Gastrocnemius medialis (tissue), 4 donors: ENCODE data around the gene GNG14. TPM values are rescaled to one million over a fixed set of nuclear protein-coding genes. Genes with fewer than 3 reads are reported as not detected.

ENCODE experiments used
- ATAC-seq, 2 donors: fragments of 150-250 bp; one replicate each; pipeline ENCODE4 v1.9.1; 2016
- DNase-seq, 2 donors: peaks; one replicate each; pipeline ENCODE4 v3.0.0-alpha.2; 2019
- H3K27ac ChIP-seq, 4 donors: fragments of 200-600 bp; sonication (generic); 1 replicate in 1 of 4; 2 replicates in 3 of 4; pipeline ENCODE4 v1.5.1; 2016 to 2018; ENCODE audit warnings: mild to moderate bottlenecking in 2 of 4, moderate library complexity in 1 of 4
- H3K27me3 ChIP-seq, 3 donors: fragments of 200-600 bp; sonication (generic) in 2 of 3; 1 replicate in 1 of 3; 2 replicates in 2 of 3; pipeline versions ENCODE4 v1.5.1 to v1.6.0; 2016 to 2019; ENCODE audit warnings: mild to moderate bottlenecking in 1 of 3, moderate library complexity in 1 of 3
- H3K36me3 ChIP-seq, 2 donors: fragments of 200-600 bp; sonication (generic) in 1 of 2; one replicate each; pipeline ENCODE4 v1.5.1; 2017 to 2018
- H3K4me1 ChIP-seq, 2 donors: fragments of 200-600 bp; sonication (generic) in 1 of 2; one replicate each; pipeline ENCODE4 v1.5.1; 2016 to 2017; ENCODE audit warnings: mild to moderate bottlenecking in 2 of 2
- H3K4me3 ChIP-seq, 4 donors: fragments of 200-600 bp; sonication (generic) in 3 of 4; 1 replicate in 1 of 4; 2 replicates in 3 of 4; pipeline ENCODE4 v1.5.1; 2016 to 2019; ENCODE audit warnings: mild to moderate bottlenecking in 2 of 4
- H3K9me3 ChIP-seq, 3 donors: fragments of 200-600 bp; sonication (generic) in 2 of 3; 1 replicate in 1 of 3; 2 replicates in 2 of 3; pipeline ENCODE4 v1.5.1; 2016 to 2019
- POLR2A ChIP-seq, 2 donors: fragments of 450-650 bp; IDR thresholded peaks; one replicate each; pipeline ENCODE4 v1.6.1; 2017; ENCODE audit warnings: antibody characterized with exemption in 2 of 2, mild to moderate bottlenecking in 2 of 2, moderate library complexity in 2 of 2
- in situ Hi-C, 4 donors: fragments of 200-750 bp; cut with MboI; loops; one replicate each; pipeline versions ENCODE4 v1.15.0 to v1.8.0; 2017; ENCODE audit warnings: low sequenced_read_pairs in 4 of 4
- intact Hi-C: fragments of 100-400 bp; cut with DNase I; formaldehyde crosslinking; loops from one replicate; pipeline ENCODE4 v1.15.1; 2023; ENCODE audit warnings: low total_unique reads
- total RNA-seq, 4 donors: library from RNA; depleted of rRNA; stranded (reverse); fragments of >200 nt; gene quantifications; one replicate each; pipeline versions ENCODE4 v1.1.0 to v1.2.3, GENCODE V29; 2016
- TF ChIP-seq, protein P1 (sequence below), 5 experiments: fragments of 450-650 bp in 3 of 5; fragments of 200-600 bp in 2 of 5; sonication (generic) in 2 of 5; IDR thresholded peaks in 4 of 5; conservative IDR thresholded peaks in 1 of 5; 1 replicate in 4 of 5; 2 replicates in 1 of 5; pipeline ENCODE4 v1.5.1; 2016 to 2019; ENCODE audit warnings: antibody characterized with exemption in 5 of 5, mild to moderate bottlenecking in 3 of 5, moderate library complexity in 3 of 5

GNG14 gene
- total RNA-seq, 4 donors from 2014 or later, result not detected

DNA sequence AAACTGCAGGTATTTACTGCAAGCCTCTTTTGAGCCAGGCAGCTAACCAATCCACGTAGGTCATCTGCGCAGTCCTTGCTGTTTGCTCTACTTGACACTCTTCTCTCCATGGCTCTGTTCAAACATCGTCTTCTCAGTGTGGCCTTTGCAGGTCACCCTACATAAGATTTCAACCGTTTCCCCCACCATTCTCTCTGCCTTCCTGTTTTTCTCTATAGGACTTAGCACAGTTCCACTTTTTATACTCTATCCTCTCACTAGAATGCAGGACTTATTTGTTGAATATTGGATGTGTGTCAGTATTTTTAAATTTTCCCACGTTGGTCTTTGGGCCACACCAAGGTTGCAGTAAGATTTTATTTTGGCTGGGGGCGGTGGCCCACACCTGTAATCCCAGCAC, 10.3 kb downstream of the GNG14 start:
- Histone ChIP-seq H3K9me3 (no peaks in the 10 kb centered on the region), H3K27ac (no peak overlapping the region), H3K27me3 (no peaks in the 10 kb centered on the region), H3K4me3 (no peak overlapping the region), H3K4me1 (peaks cover 9 to 16% of the 10 kb centered on the region in 2 donors), H3K36me3 (peaks cover 0 to 35% of the 10 kb centered on the region in 2 donors)
- in situ Hi-C loops, result no loop called here
- intact Hi-C loops, result no loop called here
- no peak for TF ChIP-seq POLR2A (IDR thresholded peaks at IDR 0.05)
- TF ChIP-seq, protein P1, sequence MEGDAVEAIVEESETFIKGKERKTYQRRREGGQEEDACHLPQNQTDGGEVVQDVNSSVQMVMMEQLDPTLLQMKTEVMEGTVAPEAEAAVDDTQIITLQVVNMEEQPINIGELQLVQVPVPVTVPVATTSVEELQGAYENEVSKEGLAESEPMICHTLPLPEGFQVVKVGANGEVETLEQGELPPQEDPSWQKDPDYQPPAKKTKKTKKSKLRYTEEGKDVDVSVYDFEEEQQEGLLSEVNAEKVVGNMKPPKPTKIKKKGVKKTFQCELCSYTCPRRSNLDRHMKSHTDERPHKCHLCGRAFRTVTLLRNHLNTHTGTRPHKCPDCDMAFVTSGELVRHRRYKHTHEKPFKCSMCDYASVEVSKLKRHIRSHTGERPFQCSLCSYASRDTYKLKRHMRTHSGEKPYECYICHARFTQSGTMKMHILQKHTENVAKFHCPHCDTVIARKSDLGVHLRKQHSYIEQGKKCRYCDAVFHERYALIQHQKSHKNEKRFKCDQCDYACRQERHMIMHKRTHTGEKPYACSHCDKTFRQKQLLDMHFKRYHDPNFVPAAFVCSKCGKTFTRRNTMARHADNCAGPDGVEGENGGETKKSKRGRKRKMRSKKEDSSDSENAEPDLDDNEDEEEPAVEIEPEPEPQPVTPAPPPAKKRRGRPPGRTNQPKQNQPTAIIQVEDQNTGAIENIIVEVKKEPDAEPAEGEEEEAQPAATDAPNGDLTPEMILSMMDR (IDR thresholded peaks at IDR 0.05 in 4 of 5, conservative IDR thresholded peaks at IDR 0.05 in 1 of 5), result no peak
- ATAC-seq, result no peak
- DNase-seq, result no peak

DNA sequence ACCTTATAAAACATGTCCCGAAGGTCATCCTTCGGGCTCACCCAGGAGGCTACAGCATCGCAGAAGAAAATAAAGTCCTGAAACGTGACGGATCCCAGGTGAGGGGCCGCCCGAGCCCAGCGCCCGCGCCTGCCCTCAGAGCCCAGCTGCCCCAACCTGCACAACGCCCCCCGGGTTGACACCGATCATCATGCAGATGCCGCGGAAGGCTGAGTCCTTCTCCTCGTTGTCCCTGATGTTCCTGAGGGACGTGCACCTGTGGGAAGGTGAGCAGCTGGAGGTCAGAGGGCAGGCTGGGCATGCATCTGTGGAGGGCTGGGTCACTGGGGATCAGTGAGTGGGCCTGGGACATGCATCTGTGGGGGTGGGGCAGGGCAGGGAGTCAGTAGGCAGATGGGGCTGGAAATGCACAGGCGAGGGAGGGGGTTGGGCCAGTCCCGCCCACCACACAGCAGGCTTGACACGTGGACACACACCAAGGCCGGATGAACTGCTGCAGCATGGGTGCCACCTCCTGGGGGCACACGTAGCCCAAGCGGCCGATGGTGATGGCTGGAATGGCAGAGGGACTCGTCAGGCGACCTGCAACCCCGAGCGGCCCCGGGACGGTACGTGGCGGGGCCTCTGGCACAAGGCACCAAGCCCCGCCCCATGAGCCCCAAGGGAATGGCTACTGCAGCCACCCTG, 13.9 kb downstream of the GNG14 start:
- no peak for ATAC-seq
- Histone ChIP-seq H3K9me3 (no peaks in the 10 kb centered on the region), H3K4me3 (no peak overlapping the region), H3K27ac (no peak overlapping the region), H3K27me3 (no peaks in the 10 kb centered on the region), H3K4me1 (peaks cover 0 to 6% of the 10 kb centered on the region in 2 donors), H3K36me3 (peaks cover 0 to 71% of the 10 kb centered on the region in 2 donors)
- intact Hi-C loops (no loop called here), in situ Hi-C loops (no loop called here)
- no peak for DNase-seq
- no peak for TF ChIP-seq POLR2A (IDR thresholded peaks at IDR 0.05)

DNA sequence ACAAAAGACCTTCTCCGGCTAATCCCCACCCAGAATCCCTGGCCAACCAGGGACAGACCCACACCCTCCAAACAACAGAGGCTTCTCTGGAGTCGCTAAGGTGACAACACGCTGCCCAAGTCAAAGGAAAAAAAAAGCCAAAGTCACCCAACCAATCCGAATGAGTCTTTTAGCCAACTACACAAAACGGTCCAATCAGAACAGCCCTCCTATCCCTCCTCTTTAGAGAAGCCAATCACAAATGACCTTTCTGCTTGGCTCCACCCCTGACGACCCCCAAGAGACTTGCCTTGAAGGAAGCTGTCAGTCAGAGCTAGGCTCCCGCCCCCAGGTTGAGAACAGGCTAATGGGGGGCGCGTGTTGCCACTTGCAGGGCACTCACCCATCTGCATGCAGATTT, 15.2 kb downstream of the GNG14 start:
- intact Hi-C loops, result no loop called here

DNA sequence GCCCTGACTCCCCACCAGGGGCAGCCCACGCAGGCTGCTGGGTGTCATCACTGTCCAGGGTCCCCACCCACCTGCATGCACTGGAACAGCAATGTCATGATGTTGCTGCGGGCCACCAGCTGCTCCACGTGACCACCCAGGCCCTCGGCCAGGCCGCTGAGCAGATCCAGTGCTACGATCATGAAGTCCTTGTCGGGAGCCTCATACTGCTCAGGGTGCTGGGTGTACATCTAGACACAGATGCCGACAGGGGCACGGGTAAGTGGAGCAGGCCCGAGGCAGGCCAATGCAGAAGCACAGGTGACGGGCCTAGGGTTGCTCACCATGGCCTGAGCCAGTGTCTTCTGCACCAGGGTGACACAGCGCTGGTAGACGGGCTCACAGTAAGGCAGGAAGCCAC, 17.4 kb downstream of the GNG14 start:
- in situ Hi-C loops (no loop called here), intact Hi-C loops (no loop called here)
- H3K27ac ChIP-seq, result no peak overlapping the region
- no peaks in the 10 kb centered on the region for H3K27me3 ChIP-seq
- no peak for ATAC-seq
- DNase-seq, result no peak
- H3K4me1 ChIP-seq, result no peaks in the 10 kb centered on the region
- H3K4me3 ChIP-seq, result no peak overlapping the region
- no peaks in the 10 kb centered on the region for H3K9me3 ChIP-seq
- peaks cover 0 to 97% of the 10 kb centered on the region in 2 donors for H3K36me3 ChIP-seq
- TF ChIP-seq, protein P1 (IDR thresholded peaks at IDR 0.05 in 4 of 5, conservative IDR thresholded peaks at IDR 0.05 in 1 of 5), result no peak
- TF ChIP-seq POLR2A (IDR thresholded peaks at IDR 0.05), result no peak

More for the DNA sequence above, 15.2 kb downstream of the GNG14 start:
- in situ Hi-C loops, result no loop called here
- no peaks in the 10 kb centered on the region for H3K4me1 ChIP-seq
- H3K27me3 ChIP-seq, result no peaks in the 10 kb centered on the region
- peaks cover 0 to 82% of the 10 kb centered on the region in 2 donors for H3K36me3 ChIP-seq
- H3K9me3 ChIP-seq, result no peaks in the 10 kb centered on the region
- ATAC-seq (no peak), DNase-seq (no peak)
- no peak overlapping the region for H3K27ac ChIP-seq
- no peak overlapping the region for H3K4me3 ChIP-seq
- TF ChIP-seq, protein P1 (IDR thresholded peaks at IDR 0.05 in 4 of 5, conservative IDR thresholded peaks at IDR 0.05 in 1 of 5), result no peak
- no peak for TF ChIP-seq POLR2A (IDR thresholded peaks at IDR 0.05)

DNA sequence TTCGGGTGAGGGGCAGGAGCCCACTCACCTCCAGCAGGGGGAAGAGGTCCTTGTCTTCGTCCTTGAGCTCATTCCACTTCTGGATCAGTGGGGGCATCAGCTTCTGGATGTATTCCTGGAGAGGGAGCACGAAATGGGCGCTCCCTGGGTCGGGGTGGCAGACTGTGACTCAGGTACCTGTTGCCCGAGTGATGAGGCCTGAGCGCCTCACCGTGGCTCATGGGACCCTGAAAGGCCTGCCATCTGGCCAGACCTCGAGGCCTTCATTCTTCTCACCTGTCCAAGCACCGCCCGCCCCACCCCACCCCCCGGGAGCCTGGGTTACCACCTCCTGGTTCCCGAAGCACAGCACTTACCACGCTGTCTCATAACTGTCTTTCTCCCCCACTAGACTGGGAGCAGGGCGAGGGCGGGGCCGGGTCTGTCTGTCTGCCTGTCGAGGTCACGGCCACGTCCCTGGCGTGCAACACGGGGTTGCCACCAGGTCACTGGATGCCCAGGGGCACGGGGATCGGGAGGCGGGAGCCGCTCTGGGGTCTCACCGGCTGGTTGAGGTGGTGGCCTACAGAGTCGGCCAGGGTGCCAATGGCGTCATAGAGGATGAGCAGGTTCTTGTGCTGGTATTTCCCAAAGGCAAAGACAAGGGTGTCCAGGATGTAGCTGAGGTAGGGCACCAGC, 18.0 kb downstream of the GNG14 start:
- in situ Hi-C loops, result no loop called here
- H3K4me1 ChIP-seq, result no peaks in the 10 kb centered on the region
- ATAC-seq (no peak), DNase-seq (no peak)
- no peaks in the 10 kb centered on the region for H3K27me3 ChIP-seq
- intact Hi-C loops, result no loop called here
- no peaks in the 10 kb centered on the region for H3K9me3 ChIP-seq
- H3K36me3 ChIP-seq, result peaks cover 0 to 97% of the 10 kb centered on the region in 2 donors
- no peak for TF ChIP-seq POLR2A (IDR thresholded peaks at IDR 0.05)
- TF ChIP-seq, protein P1 (IDR thresholded peaks at IDR 0.05 in 4 of 5, conservative IDR thresholded peaks at IDR 0.05 in 1 of 5), result no peak
- no peak overlapping the region for H3K4me3 ChIP-seq
- no peak overlapping the region for H3K27ac ChIP-seq
